HUES64 (cell line): ENCODE results near the gene FEM1B.

Source experiments
- H3K27ac ChIP-seq: 2 replicates; pipeline ENCODE4 v1.7.0; 2013; ENCODE audit warnings: low read depth, low read length, inconsistent platforms
- H3K27me3 ChIP-seq: 2 replicates; pipeline ENCODE4 v1.6.1; 2013; ENCODE audit warnings: mild to moderate bottlenecking, low read length; ENCODE audit not compliant: insufficient read depth
- H3K36me3 ChIP-seq: 2 replicates; pipeline ENCODE4 v1.6.1; 2013; ENCODE audit warnings: mild to moderate bottlenecking, low read length; ENCODE audit not compliant: insufficient read depth
- H3K4me1 ChIP-seq: 2 replicates; pipeline ENCODE4 v1.6.1; 2013; ENCODE audit warnings: mild to moderate bottlenecking, low read length, moderate library complexity; ENCODE audit not compliant: insufficient read depth
- H3K4me3 ChIP-seq: 2 replicates; pipeline ENCODE4 v1.5.1; 2013; ENCODE audit warnings: mild to moderate bottlenecking, low read length, moderate library complexity
- H3K9ac ChIP-seq: 2 replicates; pipeline ENCODE4 v1.6.1; 2013; ENCODE audit warnings: mild to moderate bottlenecking, low read depth, low read length
- H3K9me3 ChIP-seq: 2 replicates; pipeline ENCODE4 v1.6.1; 2013; ENCODE audit warnings: low read depth, low read length; ENCODE audit not compliant: insufficient read depth
- WGBS: fragments of 150-250, 120-280 bp; methylation state at CpG from one replicate; pipeline ENCODE4 v1.1.7; 2013; ENCODE audit warnings: missing lambda C conversion rate; 5-methylcytosine and 5-hydroxymethylcytosine counted together

FEM1B gene

GRCh38 chr15:68344600-68344999, 67.1 kb downstream of the FEM1B start:
- Histone ChIP-seq H3K9ac (no peak overlapping the region), H3K4me3 (no peak overlapping the region), H3K27me3 (no peaks in the 10 kb centered on the region), H3K9me3 (no peaks in the 10 kb centered on the region), H3K36me3 (no peaks in the 10 kb centered on the region), H3K27ac (no peak overlapping the region), H3K4me1 (no peaks in the 10 kb centered on the region)
- 88% methylated on average over 7 of the region's 7 CpGs for WGBS
